Measurements from ENCODE around the gene TMEM135. TPM values are rescaled to one million over a fixed set of nuclear protein-coding genes. Genes with fewer than 3 reads are reported as not detected.

The TMEM135 gene
- total RNA-seq, 1 experiment from 2014 or later, result 14.0 TPM

- Histone ChIP-seq H3K79me2 (ENCODE audit: low read length) (no peaks in the 10 kb centered on the region), H3K9me3 (ENCODE audit: low read length) (no peaks in the 10 kb centered on the region), H3K27ac (ENCODE audit: low read length) (no peak overlapping the region), H3K4me3 (ENCODE audit: low read length) (no peak overlapping the region), H3K4me2 (ENCODE audit: low read length) (no peak overlapping the region), H3F3A (ENCODE audit: low read length, unreplicated experiment) (no peaks in the 10 kb centered on the region), H4K20me1 (ENCODE audit: low read length) (no peaks in the 10 kb centered on the region), H3K36me3 (ENCODE audit: low read depth, low read length) (no peaks in the 10 kb centered on the region), H3K9ac (ENCODE audit: low read length) (no peak overlapping the region), H3K9me2 (replicated peaks; ENCODE audit: low read length) (no peaks in the 10 kb centered on the region), H3K27me3 (ENCODE audit: low read length) (no peaks in the 10 kb centered on the region), H3K4me1 (ENCODE audit: insufficient read depth, low read length) (no peaks in the 10 kb centered on the region), H2AFZ (ENCODE audit: low read length) (no peak overlapping the region)
- ATAC-seq, result no peak
- TF ChIP-seq EZH2 (IDR thresholded peaks at IDR 0.05; ENCODE audit: low read length, unreplicated experiment) (no peak), CTCF (conservative IDR thresholded peaks at IDR 0.05; ENCODE audit: low read depth, low read length) (no peak), EZH2phosphoT487 (IDR thresholded peaks at IDR 0.05; ENCODE audit: borderline replicate concordance, low read length) (no peak)
- BruUV-seq (replicated peaks), result no TSS peak
- intact Hi-C loops (cut with micrococcal nuclease), result no loop called here
- ChIA-PET CTCF (no interaction called here), POLR2A (ENCODE audit: unreplicated experiment) (interaction anchor here (0.6 kb wide), 1 partner anchor 131 kb away, joined by 6 read pairs; no protein-coding TSS in a partner anchor)
- no peak for DNase-seq
Measured at GRCh38 chr11:87194985-87195820, 157.5 kb downstream of the TMEM135 start.

- H3K4me1 ChIP-seq (ENCODE audit: insufficient read depth, low read length), result no peaks in the 10 kb centered on the region
- H3K36me3 ChIP-seq (ENCODE audit: low read depth, low read length), result no peaks in the 10 kb centered on the region
- H3K27me3 ChIP-seq (ENCODE audit: low read length), result no peaks in the 10 kb centered on the region
- POLR2A ChIA-PET (ENCODE audit: unreplicated experiment), result no interaction called here
- no peak overlapping the region for H2AFZ ChIP-seq (ENCODE audit: low read length)
- H3K9ac ChIP-seq (ENCODE audit: low read length), result no peak overlapping the region
- H3K4me2 ChIP-seq (ENCODE audit: low read length), result no peak overlapping the region
- ATAC-seq, result peak; percentile 18; the same call in 1 of the 2 replicates
- H3K79me2 ChIP-seq (ENCODE audit: low read length), result no peaks in the 10 kb centered on the region
- no TSS peak for BruUV-seq (replicated peaks)
- peak; percentile 20 for DNase-seq
- H3K4me3 ChIP-seq (ENCODE audit: low read length), result no peak overlapping the region
- H3K9me3 ChIP-seq (ENCODE audit: low read length), result no peaks in the 10 kb centered on the region
- TF ChIP-seq EZH2phosphoT487 (IDR thresholded peaks at IDR 0.05; ENCODE audit: borderline replicate concordance, low read length) (no peak), CTCF (conservative IDR thresholded peaks at IDR 0.05; ENCODE audit: low read depth, low read length) (no peak), EZH2 (IDR thresholded peaks at IDR 0.05; ENCODE audit: low read length, unreplicated experiment) (no peak)
- H3F3A ChIP-seq (ENCODE audit: low read length, unreplicated experiment), result no peaks in the 10 kb centered on the region
- H3K9me2 ChIP-seq (replicated peaks; ENCODE audit: low read length), result no peaks in the 10 kb centered on the region
- intact Hi-C loops (cut with micrococcal nuclease), result no loop called here
- no peak overlapping the region for H3K27ac ChIP-seq (ENCODE audit: low read length)
- H4K20me1 ChIP-seq (ENCODE audit: low read length), result no peaks in the 10 kb centered on the region
- CTCF ChIA-PET, result no interaction called here
Measured at GRCh38 chr11:87198266-87198881, 160.6 kb downstream of the TMEM135 start.

- no peaks in the 10 kb centered on the region for H3K9me2 ChIP-seq (replicated peaks; ENCODE audit: low read length)
- H2AFZ ChIP-seq (ENCODE audit: low read length), result no peak overlapping the region
- ChIA-PET CTCF (no interaction called here), POLR2A (ENCODE audit: unreplicated experiment) (no interaction called here)
- DNase-seq (no peak), ATAC-seq (no peak)
- no peak overlapping the region for H3K4me3 ChIP-seq (ENCODE audit: low read length)
- TF ChIP-seq EZH2 (IDR thresholded peaks at IDR 0.05; ENCODE audit: low read length, unreplicated experiment) (no peak), CTCF (conservative IDR thresholded peaks at IDR 0.05; ENCODE audit: low read depth, low read length) (no peak), EZH2phosphoT487 (IDR thresholded peaks at IDR 0.05; ENCODE audit: borderline replicate concordance, low read length) (no peak)
- no peak overlapping the region for H3K9ac ChIP-seq (ENCODE audit: low read length)
- H4K20me1 ChIP-seq (ENCODE audit: low read length), result no peaks in the 10 kb centered on the region
- intact Hi-C loops (cut with micrococcal nuclease), result no loop called here
- no peaks in the 10 kb centered on the region for H3K36me3 ChIP-seq (ENCODE audit: low read depth, low read length)
- no peak overlapping the region for H3K4me2 ChIP-seq (ENCODE audit: low read length)
- no peaks in the 10 kb centered on the region for H3K79me2 ChIP-seq (ENCODE audit: low read length)
- no TSS peak for BruUV-seq (replicated peaks)
- H3K4me1 ChIP-seq (ENCODE audit: insufficient read depth, low read length), result no peaks in the 10 kb centered on the region
- no peaks in the 10 kb centered on the region for H3K9me3 ChIP-seq (ENCODE audit: low read length)
- H3K27ac ChIP-seq (ENCODE audit: low read length), result no peak overlapping the region
- H3K27me3 ChIP-seq (ENCODE audit: low read length), result no peaks in the 10 kb centered on the region
- no peaks in the 10 kb centered on the region for H3F3A ChIP-seq (ENCODE audit: low read length, unreplicated experiment)
Measured at GRCh38 chr11:87201376-87201775, 163.6 kb downstream of the TMEM135 start.

Measured in PC-3 (cell line).